Omental fat pad (tissue), 4 donors: ENCODE measurements around the gene SP2. TPM values are rescaled to one million over a fixed set of nuclear protein-coding genes. Genes with fewer than 3 reads are reported as not detected.
A peak's percentile ranks its signal among the peaks of the same experiment; 100 is the strongest.

ENCODE experiments used
- ATAC-seq: fragments of 150-250 bp; one replicate; pipeline ENCODE4 v1.9.1; 2016; ENCODE audit warnings: mild to moderate bottlenecking, moderate library complexity; ENCODE audit not compliant: low FRiP score
- DNase-seq: peaks from one replicate; pipeline ENCODE4 v3.0.0-alpha.2; 2019; ENCODE audit warnings: low spot score
- CTCF ChIP-seq, 3 donors: fragments of 450-650 bp; IDR thresholded peaks; one replicate each; pipeline ENCODE4 v1.5.1; 2016 to 2017; ENCODE audit warnings: antibody characterized with exemption in 3 of 3, mild to moderate bottlenecking in 3 of 3, moderate library complexity in 2 of 3
- total RNA-seq, 4 donors: library from RNA; depleted of rRNA; stranded (reverse); fragments of >200 nt; gene quantifications; one replicate each; pipeline ENCODE4 v1.1.0, GENCODE V29; 2016

The SP2 gene
- total RNA-seq, 4 donors from 2014 or later = 2.9 to 8.5 (median 6.9) TPM

- ATAC-seq (no peak), DNase-seq (no peak)
- TF ChIP-seq CTCF (IDR thresholded peaks at IDR 0.05) = no peak
Measured at GRCh38 chr17:47957591-47958490, 61.8 kb downstream of the SP2 start, which contains the start of gene PRR15L. Gene PRR15L, minus strand, starts transcription at chr17:47957883. Its CDS starts 4,649 bp downstream, at chr17:47953234.

GRCh38 chr17:47959825-47960655, 64.0 kb downstream of the SP2 start:
- no peak for TF ChIP-seq CTCF (IDR thresholded peaks at IDR 0.05)
- ATAC-seq (no peak), DNase-seq (no peak)

GRCh38 chr17:47961406-47961805, 65.4 kb downstream of the SP2 start:
- ATAC-seq (no peak), DNase-seq (no peak)
- TF ChIP-seq CTCF (IDR thresholded peaks at IDR 0.05) = no peak

GRCh38 chr17:47962901-47963300, 66.9 kb downstream of the SP2 start:
- TF ChIP-seq CTCF (IDR thresholded peaks at IDR 0.05) = no peak
- ATAC-seq = no peak
- no peak for DNase-seq

GRCh38 chr17:47964856-47965255, 68.8 kb downstream of the SP2 start:
- DNase-seq (no peak), ATAC-seq (no peak)
- TF ChIP-seq CTCF (IDR thresholded peaks at IDR 0.05) = no peak

GRCh38 chr17:47966079-47966519, 70.1 kb downstream of the SP2 start:
- peak; percentile 46 for ATAC-seq
- no peak for DNase-seq

More at GRCh38 chr17:47966079-47966519, 70.1 kb downstream of the SP2 start:
- TF ChIP-seq CTCF (IDR thresholded peaks at IDR 0.05) = no peak
